Measurements from ENCODE around the gene ITM2C. TPM values are rescaled to one million over a fixed set of nuclear protein-coding genes. Genes with fewer than 3 reads are reported as not detected.

Gene ITM2C, protein sequence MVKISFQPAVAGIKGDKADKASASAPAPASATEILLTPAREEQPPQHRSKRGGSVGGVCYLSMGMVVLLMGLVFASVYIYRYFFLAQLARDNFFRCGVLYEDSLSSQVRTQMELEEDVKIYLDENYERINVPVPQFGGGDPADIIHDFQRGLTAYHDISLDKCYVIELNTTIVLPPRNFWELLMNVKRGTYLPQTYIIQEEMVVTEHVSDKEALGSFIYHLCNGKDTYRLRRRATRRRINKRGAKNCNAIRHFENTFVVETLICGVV
- 311 TPM for polyA plus RNA-seq (2013, experiment 1 of 2)
- 325 TPM for polyA plus RNA-seq (2013, experiment 2 of 2)

DNA sequence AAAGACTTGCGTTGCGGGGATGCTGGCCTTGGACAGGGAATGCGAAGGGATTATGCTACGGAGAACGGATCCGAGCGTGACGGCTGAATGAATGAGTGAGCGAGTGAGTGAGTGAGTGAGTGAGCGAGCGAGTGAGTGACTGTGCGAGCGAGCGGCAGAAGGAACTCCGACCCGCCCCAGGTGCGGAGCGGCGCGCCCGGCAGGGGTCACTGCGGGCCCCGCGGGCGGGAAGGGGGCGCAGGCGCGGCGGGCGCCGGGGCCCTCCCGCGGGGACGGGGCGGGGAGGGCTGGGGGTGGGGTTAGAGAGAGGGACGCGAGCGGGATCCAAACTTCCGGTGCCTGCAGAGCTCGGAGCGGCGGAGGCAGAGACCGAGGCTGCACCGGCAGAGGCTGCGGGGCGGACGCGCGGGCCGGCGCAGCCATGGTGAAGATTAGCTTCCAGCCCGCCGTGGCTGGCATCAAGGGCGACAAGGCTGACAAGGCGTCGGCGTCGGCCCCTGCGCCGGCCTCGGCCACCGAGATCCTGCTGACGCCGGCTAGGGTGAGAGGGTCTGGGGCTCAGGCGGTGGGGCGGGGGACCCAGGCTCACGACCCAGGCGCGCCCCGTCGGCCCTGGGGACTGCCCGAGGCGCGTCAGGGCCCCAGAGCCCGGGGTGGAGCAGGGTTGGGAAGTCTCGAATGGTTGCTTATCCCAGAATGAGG, at the start of gene ITM2C:
TSS of gene ITM2C (plus strand) at position 338 of the 702 bp plus-strand sequence. CDS start at position 422, 84 bp downstream.
- Histone ChIP-seq H3K18ac (ENCODE audit: low read depth in 1 of 2, low read length in 2 of 2) (peak within 1 kb of the TSS; percentile 96 to 97), H3K9me3 (ENCODE audit: control insufficient read depth, low read length) (no peaks in the 10 kb centered on the region), H4K91ac (ENCODE audit: low read length) (peak within 1 kb of the TSS; percentile 86), H3K4me3 (ENCODE audit: insufficient read depth in 1 of 2, low read depth in 1 of 2, low read length in 2 of 2) (peak within 1 kb of the TSS; percentile 80 to 93), H2AFZ (ENCODE audit: low read depth, low read length) (peak within 1 kb of the TSS; percentile 78), H3K27ac (ENCODE audit: low read length, poor library complexity, severe bottlenecking) (no peak within 1 kb of the TSS), H3K14ac (ENCODE audit: low read length in 2 of 2) (peak within 1 kb of the TSS; percentile 61 to 82), H3K36me3 (ENCODE audit: control insufficient read depth in 1 of 2, insufficient read depth in 2 of 2, low read depth in 1 of 2, low read length in 2 of 2) (no peaks in the 10 kb centered on the region), H3K9ac (ENCODE audit: low read length) (peak within 1 kb of the TSS; percentile 78), H3K23ac (ENCODE audit: low read length in 2 of 2) (peak within 1 kb of the TSS in 1 of 2 experiments; percentile 80), H3K27me3 (ENCODE audit: control insufficient read depth in 1 of 2, insufficient read depth in 1 of 2, low read length in 2 of 2) (peaks cover 22 to 41% of the 10 kb centered on the region in 2 experiments), H3K4ac (ENCODE audit: low read depth in 1 of 2, low read length in 2 of 2) (peak within 1 kb of the TSS; percentile 80 to 88), H2BK5ac (ENCODE audit: low read depth, low read length, poor library complexity, severe bottlenecking) (peak within 1 kb of the TSS; percentile 62), H2AK5ac (ENCODE audit: low read length, severe bottlenecking) (no peak within 1 kb of the TSS), H2BK15ac (ENCODE audit: low read depth, poor library complexity, severe bottlenecking) (peak within 1 kb of the TSS; percentile 87), H4K8ac (ENCODE audit: low read length) (peak within 1 kb of the TSS; percentile 96), H3K79me1 (replicated peaks; ENCODE audit: low read length, poor library complexity, severe bottlenecking) (no peaks in the 10 kb centered on the region), H3K4me1 (ENCODE audit: control insufficient read depth, insufficient read depth, low read depth, low read length) (peaks cover 44% of the 10 kb centered on the region), H3K4me2 (ENCODE audit: low read length, poor library complexity, severe bottlenecking) (peak within 1 kb of the TSS; percentile 69), H2BK120ac (ENCODE audit: low read depth, low read length) (peak within 1 kb of the TSS; percentile 87), H2BK12ac (ENCODE audit: low read length in 2 of 2) (peak within 1 kb of the TSS in 1 of 2 experiments; percentile 85)
- DNase-seq: peak; percentile 76
- under 1% methylated on average over 51 of the region's 76 CpGs for WGBS

GRCh38 chr2:230815088-230815487, 49.7 kb upstream of the ITM2C start:
- H4K8ac ChIP-seq (ENCODE audit: low read length): no peak overlapping the region
- no peak overlapping the region for H3K9ac ChIP-seq (ENCODE audit: low read length)
- H3K9me3 ChIP-seq (ENCODE audit: control insufficient read depth, low read length): no peaks in the 10 kb centered on the region
- no peak overlapping the region for H3K14ac ChIP-seq (ENCODE audit: low read length in 2 of 2)
- no peak overlapping the region for H2BK5ac ChIP-seq (ENCODE audit: low read depth, low read length, poor library complexity, severe bottlenecking)
- H3K4ac ChIP-seq (ENCODE audit: low read depth in 1 of 2, low read length in 2 of 2): no peak overlapping the region
- peaks cover 40% of the 10 kb centered on the region for H3K79me1 ChIP-seq (replicated peaks; ENCODE audit: low read length, poor library complexity, severe bottlenecking)
- H3K27ac ChIP-seq (ENCODE audit: low read length, poor library complexity, severe bottlenecking): no peak overlapping the region
- no peak overlapping the region for H2AK5ac ChIP-seq (ENCODE audit: low read length, severe bottlenecking)
- no peaks in the 10 kb centered on the region for H3K27me3 ChIP-seq (ENCODE audit: control insufficient read depth in 1 of 2, insufficient read depth in 1 of 2, low read length in 2 of 2)
- no peak overlapping the region for H2BK120ac ChIP-seq (ENCODE audit: low read depth, low read length)
- H2BK15ac ChIP-seq (ENCODE audit: low read depth, poor library complexity, severe bottlenecking): no peak overlapping the region
- H4K91ac ChIP-seq (ENCODE audit: low read length): no peak overlapping the region
- no peak overlapping the region for H3K18ac ChIP-seq (ENCODE audit: low read depth in 1 of 2, low read length in 2 of 2)
- no peaks in the 10 kb centered on the region for H3K4me1 ChIP-seq (ENCODE audit: control insufficient read depth, insufficient read depth, low read depth, low read length)
- peaks cover 42 to 98% of the 10 kb centered on the region in 2 experiments for H3K36me3 ChIP-seq (ENCODE audit: control insufficient read depth in 1 of 2, insufficient read depth in 2 of 2, low read depth in 1 of 2, low read length in 2 of 2)
- no peak for DNase-seq
- H3K4me2 ChIP-seq (ENCODE audit: low read length, poor library complexity, severe bottlenecking): no peak overlapping the region
- no peak overlapping the region for H3K23ac ChIP-seq (ENCODE audit: low read length in 2 of 2)
- no peak overlapping the region for H2AFZ ChIP-seq (ENCODE audit: low read depth, low read length)
- no peak overlapping the region for H2BK12ac ChIP-seq (ENCODE audit: low read length in 2 of 2)
- WGBS: 83% methylated on average over 3 of the region's 3 CpGs
- H3K4me3 ChIP-seq (ENCODE audit: insufficient read depth in 1 of 2, low read depth in 1 of 2, low read length in 2 of 2): no peak overlapping the region

DNA sequence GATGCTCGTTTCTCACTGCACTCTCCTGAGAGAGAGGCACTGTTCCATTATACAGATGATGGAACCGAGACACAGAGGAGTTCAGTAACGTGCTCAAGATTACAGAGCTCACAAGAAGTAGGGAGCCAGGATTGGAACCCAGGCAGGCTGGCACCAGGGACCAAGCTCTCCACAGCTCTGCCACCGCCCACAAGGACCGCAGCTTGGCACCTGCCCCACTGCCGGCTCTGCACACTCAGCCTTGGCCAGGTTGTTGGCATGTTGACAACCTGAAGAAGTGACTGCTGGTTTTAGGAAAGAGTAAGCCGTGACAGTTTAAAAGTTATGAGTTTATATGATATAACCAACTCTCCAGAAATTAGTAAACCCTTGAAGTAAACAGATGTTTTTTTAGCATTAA, 48.0 kb upstream of the ITM2C start:
- no peak overlapping the region for H2AK5ac ChIP-seq (ENCODE audit: low read length, severe bottlenecking)
- H4K91ac ChIP-seq (ENCODE audit: low read length): no peak overlapping the region
- H2BK15ac ChIP-seq (ENCODE audit: low read depth, poor library complexity, severe bottlenecking): no peak overlapping the region
- H2AFZ ChIP-seq (ENCODE audit: low read depth, low read length): no peak overlapping the region
- H2BK5ac ChIP-seq (ENCODE audit: low read depth, low read length, poor library complexity, severe bottlenecking): no peak overlapping the region
- no peaks in the 10 kb centered on the region for H3K4me1 ChIP-seq (ENCODE audit: control insufficient read depth, insufficient read depth, low read depth, low read length)
- no peak overlapping the region for H3K4me2 ChIP-seq (ENCODE audit: low read length, poor library complexity, severe bottlenecking)
- H3K27me3 ChIP-seq (ENCODE audit: control insufficient read depth in 1 of 2, insufficient read depth in 1 of 2, low read length in 2 of 2): no peaks in the 10 kb centered on the region
- H3K9me3 ChIP-seq (ENCODE audit: control insufficient read depth, low read length): no peaks in the 10 kb centered on the region
- no peak overlapping the region for H3K4ac ChIP-seq (ENCODE audit: low read depth in 1 of 2, low read length in 2 of 2)
- peaks cover 35% of the 10 kb centered on the region for H3K79me1 ChIP-seq (replicated peaks; ENCODE audit: low read length, poor library complexity, severe bottlenecking)
- no peak for DNase-seq
- H3K36me3 ChIP-seq (ENCODE audit: control insufficient read depth in 1 of 2, insufficient read depth in 2 of 2, low read depth in 1 of 2, low read length in 2 of 2): peaks cover 40 to 95% of the 10 kb centered on the region in 2 experiments
- no peak overlapping the region for H3K27ac ChIP-seq (ENCODE audit: low read length, poor library complexity, severe bottlenecking)
- H3K23ac ChIP-seq (ENCODE audit: low read length in 2 of 2): no peak overlapping the region
- H3K18ac ChIP-seq (ENCODE audit: low read depth in 1 of 2, low read length in 2 of 2): no peak overlapping the region
- H3K4me3 ChIP-seq (ENCODE audit: insufficient read depth in 1 of 2, low read depth in 1 of 2, low read length in 2 of 2): no peak overlapping the region
- no peak overlapping the region for H2BK120ac ChIP-seq (ENCODE audit: low read depth, low read length)
- WGBS: 95% methylated on average over 6 of the region's 7 CpGs
- H3K14ac ChIP-seq (ENCODE audit: low read length in 2 of 2): no peak overlapping the region
- no peak overlapping the region for H3K9ac ChIP-seq (ENCODE audit: low read length)
- H4K8ac ChIP-seq (ENCODE audit: low read length): no peak overlapping the region
- H2BK12ac ChIP-seq (ENCODE audit: low read length in 2 of 2): no peak overlapping the region

DNA sequence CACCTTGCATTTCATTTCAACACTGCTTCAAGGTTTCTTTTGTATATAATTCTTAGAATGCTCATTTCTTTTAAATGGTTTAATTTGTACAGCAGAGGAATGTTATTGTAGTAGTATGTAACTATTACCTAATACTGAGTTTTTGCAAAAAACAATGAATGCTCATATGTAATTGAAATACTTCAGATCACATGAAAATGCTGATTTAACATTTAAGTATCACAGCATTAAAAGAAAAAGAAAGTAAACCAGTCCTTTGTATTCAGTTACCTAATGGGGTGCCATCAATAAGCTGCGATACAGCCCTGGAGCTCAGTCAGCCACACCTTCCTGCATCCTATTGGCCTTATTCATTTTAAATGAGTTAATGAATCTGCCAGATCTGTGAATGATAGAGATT, 45.3 kb upstream of the ITM2C start:
- no peak overlapping the region for H2AK5ac ChIP-seq (ENCODE audit: low read length, severe bottlenecking)
- H3K9me3 ChIP-seq (ENCODE audit: control insufficient read depth, low read length): no peaks in the 10 kb centered on the region
- H3K4me3 ChIP-seq (ENCODE audit: insufficient read depth in 1 of 2, low read depth in 1 of 2, low read length in 2 of 2): no peak overlapping the region
- no peak overlapping the region for H3K23ac ChIP-seq (ENCODE audit: low read length in 2 of 2)
- H2BK120ac ChIP-seq (ENCODE audit: low read depth, low read length): no peak overlapping the region
- H3K9ac ChIP-seq (ENCODE audit: low read length): no peak overlapping the region
- H4K8ac ChIP-seq (ENCODE audit: low read length): no peak overlapping the region
- peaks cover 1% of the 10 kb centered on the region for H3K4me1 ChIP-seq (ENCODE audit: control insufficient read depth, insufficient read depth, low read depth, low read length)
- no peak overlapping the region for H2BK15ac ChIP-seq (ENCODE audit: low read depth, poor library complexity, severe bottlenecking)
- H3K27me3 ChIP-seq (ENCODE audit: control insufficient read depth in 1 of 2, insufficient read depth in 1 of 2, low read length in 2 of 2): no peaks in the 10 kb centered on the region
- H3K27ac ChIP-seq (ENCODE audit: low read length, poor library complexity, severe bottlenecking): no peak overlapping the region
- no peak overlapping the region for H2AFZ ChIP-seq (ENCODE audit: low read depth, low read length)
- no peak overlapping the region for H3K18ac ChIP-seq (ENCODE audit: low read depth in 1 of 2, low read length in 2 of 2)
- DNase-seq: no peak
- no peak overlapping the region for H4K91ac ChIP-seq (ENCODE audit: low read length)
- H3K36me3 ChIP-seq (ENCODE audit: control insufficient read depth in 1 of 2, insufficient read depth in 2 of 2, low read depth in 1 of 2, low read length in 2 of 2): peaks cover 36 to 74% of the 10 kb centered on the region in 2 experiments
- WGBS: no CpG with 5 or more reads among the region's 1 CpG
- H3K79me1 ChIP-seq (replicated peaks; ENCODE audit: low read length, poor library complexity, severe bottlenecking): peaks cover 22% of the 10 kb centered on the region
- H2BK12ac ChIP-seq (ENCODE audit: low read length in 2 of 2): no peak overlapping the region
- H2BK5ac ChIP-seq (ENCODE audit: low read depth, low read length, poor library complexity, severe bottlenecking): no peak overlapping the region
- no peak overlapping the region for H3K4me2 ChIP-seq (ENCODE audit: low read length, poor library complexity, severe bottlenecking)
- no peak overlapping the region for H3K14ac ChIP-seq (ENCODE audit: low read length in 2 of 2)
- no peak overlapping the region for H3K4ac ChIP-seq (ENCODE audit: low read depth in 1 of 2, low read length in 2 of 2)

All from mesenchymal stem cell (in vitro differentiated cells and primary cell).